Mesendoderm (in vitro differentiated cells): ENCODE results near the gene NSUN6.

Experiments
- DNase-seq: peaks from one replicate; pipeline ENCODE4 v3.0.0; 2013
- H2AK5ac ChIP-seq: 2 replicates; pipeline ENCODE4 v1.6.1; 2013; ENCODE audit warnings: low read length, inconsistent platforms
- H2BK120ac ChIP-seq: 2 replicates; pipeline ENCODE4 v1.6.1; 2013; ENCODE audit warnings: low read depth, mild to moderate bottlenecking, low read length, moderate library complexity, mixed read lengths
- H2BK15ac ChIP-seq: replicated peaks from 2 replicates; pipeline ENCODE4 v1.6.1; 2013; ENCODE audit warnings: low read depth, mild to moderate bottlenecking, moderate library complexity
- H2BK5ac ChIP-seq: 2 replicates; pipeline ENCODE4 v1.6.1; 2013; ENCODE audit warnings: low read length, inconsistent platforms
- H3K18ac ChIP-seq: 2 replicates; pipeline ENCODE4 v1.6.1; 2013; ENCODE audit warnings: mild to moderate bottlenecking, low read length, mixed read lengths
- H3K23ac ChIP-seq: one replicate; pipeline ENCODE4 v1.6.1; 2013; ENCODE audit warnings: low read length
- H3K27ac ChIP-seq: 2 replicates; pipeline ENCODE4 v1.5.1; 2013; ENCODE audit warnings: low read depth, mild to moderate bottlenecking, inconsistent platforms, low read length, moderate library complexity
- H3K27me3 ChIP-seq: 2 replicates; pipeline ENCODE4 v1.6.1; 2013; ENCODE audit warnings: low read length, control low read depth, mild to moderate bottlenecking, inconsistent platforms; ENCODE audit not compliant: insufficient read depth, poor library complexity
- H3K36me3 ChIP-seq: 2 replicates; pipeline ENCODE4 v1.6.1; 2013; ENCODE audit warnings: low read length, inconsistent platforms; ENCODE audit not compliant: control insufficient read depth, insufficient read depth
- H3K4ac ChIP-seq: one replicate; pipeline ENCODE4 v1.6.1; 2013; ENCODE audit warnings: low read depth, mild to moderate bottlenecking, low read length, moderate library complexity
- H3K4me1 ChIP-seq: 2 replicates; pipeline ENCODE4 v1.6.1; 2013; ENCODE audit warnings: low read depth, low read length, inconsistent platforms; ENCODE audit not compliant: control insufficient read depth
- H3K4me2 ChIP-seq: 2 replicates; pipeline ENCODE4 v1.6.1; 2013; ENCODE audit warnings: low read length
- H3K4me3 ChIP-seq: 2 replicates; pipeline ENCODE4 v1.5.1; 2013; ENCODE audit warnings: mild to moderate bottlenecking, low read length
- H3K56ac ChIP-seq: one replicate; pipeline ENCODE4 v1.6.1; 2013; ENCODE audit warnings: low read length
- H3K79me1 ChIP-seq: 2 replicates; pipeline ENCODE4 v1.6.1; 2013; ENCODE audit warnings: low read length, inconsistent platforms
- H3K79me2 ChIP-seq: 2 replicates; pipeline ENCODE4 v1.6.1; 2013; ENCODE audit warnings: mild to moderate bottlenecking, low read length; ENCODE audit not compliant: control insufficient read depth, insufficient read depth
- H3K9ac ChIP-seq: 2 replicates; pipeline ENCODE4 v1.6.1; 2013; ENCODE audit warnings: low read length, inconsistent platforms
- H4K5ac ChIP-seq: one replicate; pipeline ENCODE4 v1.6.1; 2013; ENCODE audit warnings: low read length
- H4K8ac ChIP-seq: one replicate; pipeline ENCODE4 v1.6.1; 2013; ENCODE audit warnings: low read depth, mild to moderate bottlenecking, control low read depth, low read length, moderate library complexity
- WGBS: extraction: QIAGEN DNeasy Blood & Tissue Kit; methylation state at CpG from one replicate; pipeline ENCODE4 v1.1.7; 2013; ENCODE audit warnings: low lambda C conversion rate, missing lambda C conversion rate; ENCODE audit not compliant: insufficient coverage; ENCODE audit errors: extremely low coverage; 5-methylcytosine and 5-hydroxymethylcytosine counted together

The NSUN6 gene

DNA sequence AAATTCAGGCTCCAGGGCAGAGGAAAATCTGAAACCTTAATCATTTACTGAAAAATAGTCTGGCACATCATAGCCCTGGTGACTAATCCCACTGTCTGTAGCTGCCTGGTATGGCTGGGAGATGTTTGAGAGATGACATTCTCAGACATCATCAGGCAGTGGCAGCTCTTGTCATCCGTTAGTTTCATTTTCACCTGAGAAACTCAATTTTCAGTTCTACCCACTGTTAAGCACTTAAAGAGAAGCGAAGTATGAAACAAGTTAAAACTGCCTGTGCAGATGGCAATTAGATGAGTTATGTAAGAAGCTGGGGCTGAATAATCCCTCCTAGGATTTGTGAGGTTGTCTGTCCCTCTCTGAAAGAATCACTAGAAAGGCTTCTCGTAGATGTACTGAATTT is 150.2 kb downstream of the NSUN6 start:
- Histone ChIP-seq H2BK15ac (no peak overlapping the region), H4K8ac (no peak overlapping the region), H3K4ac (no peak overlapping the region), H2BK5ac (no peak overlapping the region), H3K79me2 (no peaks in the 10 kb centered on the region), H4K5ac (no peak overlapping the region), H2BK120ac (no peak overlapping the region), H3K4me3 (no peak overlapping the region), H3K18ac (no peak overlapping the region), H3K27ac (no peak overlapping the region), H3K79me1 (no peaks in the 10 kb centered on the region), H3K23ac (no peak overlapping the region), H3K56ac (no peak overlapping the region), H3K36me3 (no peaks in the 10 kb centered on the region), H3K4me2 (no peak overlapping the region), H2AK5ac (no peak overlapping the region), H3K4me1 (no peaks in the 10 kb centered on the region), H3K9ac (no peak overlapping the region), H3K27me3 (no peaks in the 10 kb centered on the region)
- no CpG with 5 or more reads among the region's 3 CpGs for WGBS
- no peak for DNase-seq

DNA sequence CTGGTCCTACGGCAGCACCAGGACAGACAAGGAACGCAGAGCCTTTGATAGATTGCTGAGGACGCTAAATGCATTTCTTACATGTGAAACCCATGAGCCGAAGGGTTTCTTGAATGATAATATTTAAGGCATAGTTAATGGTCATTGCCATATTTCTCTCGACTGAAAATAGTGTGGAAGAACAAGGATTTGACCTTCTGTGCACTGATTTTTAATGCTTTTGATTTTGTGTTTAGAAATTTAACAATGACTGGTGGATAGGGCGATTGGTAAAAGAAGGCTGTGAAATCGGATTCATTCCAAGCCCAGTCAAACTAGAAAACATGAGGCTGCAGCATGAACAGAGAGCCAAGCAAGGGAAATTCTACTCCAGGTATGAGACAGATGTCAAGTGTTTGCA is 150.8 kb downstream of the NSUN6 start:
- Histone ChIP-seq H3K56ac (no peak overlapping the region), H3K79me1 (no peaks in the 10 kb centered on the region), H4K5ac (no peak overlapping the region), H3K4me3 (no peak overlapping the region), H2BK5ac (no peak overlapping the region), H3K4me1 (no peaks in the 10 kb centered on the region), H3K4me2 (no peak overlapping the region), H3K36me3 (no peaks in the 10 kb centered on the region), H3K27me3 (no peaks in the 10 kb centered on the region), H3K9ac (no peak overlapping the region), H2AK5ac (no peak overlapping the region), H3K18ac (no peak overlapping the region), H3K27ac (no peak overlapping the region), H3K23ac (no peak overlapping the region), H3K79me2 (no peaks in the 10 kb centered on the region), H3K4ac (no peak overlapping the region), H2BK15ac (no peak overlapping the region), H4K8ac (no peak overlapping the region), H2BK120ac (no peak overlapping the region)
- DNase-seq, result no peak
- WGBS, result no CpG with 5 or more reads among the region's 7 CpGs

DNA sequence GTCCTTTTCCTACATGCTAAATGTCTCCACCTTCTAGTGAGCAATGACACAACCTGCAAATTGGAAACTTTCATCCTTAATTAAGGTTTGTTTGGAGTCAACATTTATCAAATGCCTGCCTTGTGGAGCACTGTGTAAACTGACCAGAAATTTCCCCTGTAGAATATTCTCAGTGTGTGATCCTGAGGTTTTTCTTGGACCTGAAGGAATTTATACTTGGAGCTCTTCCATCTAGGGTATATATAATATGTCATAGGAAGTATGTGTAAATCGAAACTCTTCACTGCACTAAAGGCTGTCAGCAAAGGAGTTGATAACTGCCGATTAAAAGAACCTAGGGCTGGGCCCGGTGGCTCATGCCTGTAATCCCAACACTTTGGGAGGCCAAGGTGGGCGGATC is 152.4 kb downstream of the NSUN6 start:
- DNase-seq, result no peak
- no peak overlapping the region for H2AK5ac ChIP-seq
- no peaks in the 10 kb centered on the region for H3K79me2 ChIP-seq
- no peak overlapping the region for H3K27ac ChIP-seq
- H3K4me1 ChIP-seq, result no peaks in the 10 kb centered on the region
- H4K5ac ChIP-seq, result no peak overlapping the region
- H2BK15ac ChIP-seq, result no peak overlapping the region
- H3K4ac ChIP-seq, result no peak overlapping the region
- H3K79me1 ChIP-seq, result no peaks in the 10 kb centered on the region
- no peaks in the 10 kb centered on the region for H3K27me3 ChIP-seq
- WGBS, result no CpG with 5 or more reads among the region's 4 CpGs
- no peak overlapping the region for H3K9ac ChIP-seq
- no peak overlapping the region for H3K4me2 ChIP-seq
- H3K18ac ChIP-seq, result no peak overlapping the region
- no peaks in the 10 kb centered on the region for H3K36me3 ChIP-seq
- no peak overlapping the region for H3K4me3 ChIP-seq
- no peak overlapping the region for H2BK120ac ChIP-seq
- H3K56ac ChIP-seq, result no peak overlapping the region
- H3K23ac ChIP-seq, result no peak overlapping the region
- no peak overlapping the region for H4K8ac ChIP-seq
- H2BK5ac ChIP-seq, result no peak overlapping the region

DNA sequence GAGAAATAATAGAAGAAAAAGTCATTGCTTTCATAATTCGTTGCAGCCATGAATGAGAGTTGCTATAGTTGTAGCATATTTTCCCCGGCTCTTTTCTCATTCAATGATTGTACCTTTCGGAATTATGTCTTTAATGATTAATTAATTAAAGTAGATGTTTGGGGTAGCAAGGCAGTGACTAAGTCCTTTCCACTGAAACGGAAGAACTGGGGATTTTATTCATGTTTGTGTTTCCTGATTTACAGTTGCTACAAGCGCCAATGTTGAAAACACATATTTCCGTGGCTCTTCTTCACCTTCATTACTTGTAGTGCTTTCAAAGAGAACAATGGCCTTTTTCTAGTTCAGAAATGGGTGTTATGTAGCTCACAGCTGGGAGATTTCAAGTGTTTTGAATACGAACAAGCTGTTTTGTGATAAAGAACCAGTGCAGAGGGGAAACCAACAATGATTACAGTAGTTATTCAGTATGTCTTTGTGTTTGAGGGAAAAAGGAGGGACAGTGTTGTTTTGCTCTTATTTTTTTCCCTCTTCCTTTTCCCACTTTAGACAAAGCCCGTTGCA is 153.5 kb downstream of the NSUN6 start:
- H2AK5ac ChIP-seq, result no peak overlapping the region
- H2BK120ac ChIP-seq, result no peak overlapping the region
- no peak overlapping the region for H4K8ac ChIP-seq
- DNase-seq, result peak; percentile 4
- H3K9ac ChIP-seq, result no peak overlapping the region
- H3K4me3 ChIP-seq, result no peak overlapping the region
- no peak overlapping the region for H3K23ac ChIP-seq
- no peak overlapping the region for H3K4ac ChIP-seq
- H3K27me3 ChIP-seq, result no peaks in the 10 kb centered on the region
- H3K4me1 ChIP-seq, result no peaks in the 10 kb centered on the region
- H3K79me2 ChIP-seq, result no peaks in the 10 kb centered on the region
- no peak overlapping the region for H3K27ac ChIP-seq
- H2BK15ac ChIP-seq, result no peak overlapping the region
- H3K4me2 ChIP-seq, result no peak overlapping the region
- H3K18ac ChIP-seq, result no peak overlapping the region
- no CpG with 5 or more reads among the region's 8 CpGs for WGBS
- no peak overlapping the region for H2BK5ac ChIP-seq
- H3K79me1 ChIP-seq, result no peaks in the 10 kb centered on the region
- no peak overlapping the region for H4K5ac ChIP-seq
- no peaks in the 10 kb centered on the region for H3K36me3 ChIP-seq
- no peak overlapping the region for H3K56ac ChIP-seq
